GM12872 (cell line): Measurements from ENCODE around the gene ADGRV1.

Source experiments
- CTCF ChIP-seq: IDR thresholded peaks from 3 replicates; pipeline ENCODE4 v1.5.1; 2011; ENCODE audit warnings: low read depth, mild to moderate bottlenecking, low read length, moderate library complexity; ENCODE audit not compliant: insufficient read depth

ADGRV1 gene

GRCh38 chr5:91150636-91151035, 592.0 kb downstream of the ADGRV1 start:
- TF ChIP-seq CTCF: no peak

DNA sequence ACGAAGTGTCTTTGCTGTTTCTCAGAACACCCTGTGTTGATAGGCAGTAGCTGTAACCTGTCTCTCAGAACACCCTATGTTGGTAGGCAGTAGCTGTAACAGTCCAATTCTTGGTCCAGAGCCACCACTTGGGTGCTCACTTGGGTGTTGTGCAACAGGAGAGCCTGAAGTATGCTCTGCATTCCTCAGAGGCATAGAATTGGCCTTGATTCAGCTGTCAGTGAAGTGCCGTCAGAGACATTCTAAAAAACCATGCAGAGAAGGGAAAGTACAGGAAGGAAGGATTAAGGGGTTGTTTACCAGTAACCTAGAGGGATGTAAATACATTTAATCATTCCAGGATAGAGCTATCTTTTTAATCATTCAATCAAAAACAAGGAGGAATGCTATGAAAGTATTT, 593.4 kb downstream of the ADGRV1 start:
- no peak for TF ChIP-seq CTCF

DNA sequence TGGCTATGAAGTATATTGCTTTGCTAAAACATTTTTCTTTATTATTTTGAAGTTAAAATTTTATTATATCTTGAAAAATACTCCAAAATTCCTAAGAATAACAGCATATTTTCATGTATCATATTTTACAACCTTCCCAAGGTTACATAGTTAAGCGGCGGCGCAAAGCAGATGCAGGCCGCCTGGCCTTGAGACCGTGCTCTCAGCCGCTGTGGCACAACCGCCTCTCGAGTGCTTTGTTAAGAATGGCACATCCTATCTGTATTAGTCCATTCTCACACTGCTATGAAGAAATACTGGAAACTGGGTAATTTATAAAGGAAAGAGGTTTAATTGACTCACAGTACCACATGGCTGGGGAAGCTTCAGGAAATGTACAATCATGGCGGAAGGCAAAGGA, 595.7 kb downstream of the ADGRV1 start:
- no peak for TF ChIP-seq CTCF

DNA sequence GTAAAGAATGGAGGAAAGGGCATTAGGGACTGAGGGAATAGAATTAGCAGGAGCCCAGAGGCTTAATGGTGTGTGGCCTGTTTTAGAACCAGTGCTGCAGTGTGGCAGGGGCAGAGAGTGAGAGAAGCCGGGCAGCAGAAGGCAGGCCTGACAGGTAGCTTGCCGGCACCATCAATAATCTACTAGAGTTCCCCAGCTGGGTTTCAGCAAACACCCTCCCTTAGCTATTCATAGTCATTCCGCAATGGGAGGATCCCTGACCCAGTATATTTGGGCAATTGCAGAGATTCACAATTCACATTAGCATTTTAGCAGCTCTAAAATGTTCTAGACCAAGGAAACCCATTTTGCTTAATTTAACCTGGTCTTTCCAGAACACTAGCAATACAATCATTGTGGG, 596.7 kb downstream of the ADGRV1 start:
- TF ChIP-seq CTCF: no peak

DNA sequence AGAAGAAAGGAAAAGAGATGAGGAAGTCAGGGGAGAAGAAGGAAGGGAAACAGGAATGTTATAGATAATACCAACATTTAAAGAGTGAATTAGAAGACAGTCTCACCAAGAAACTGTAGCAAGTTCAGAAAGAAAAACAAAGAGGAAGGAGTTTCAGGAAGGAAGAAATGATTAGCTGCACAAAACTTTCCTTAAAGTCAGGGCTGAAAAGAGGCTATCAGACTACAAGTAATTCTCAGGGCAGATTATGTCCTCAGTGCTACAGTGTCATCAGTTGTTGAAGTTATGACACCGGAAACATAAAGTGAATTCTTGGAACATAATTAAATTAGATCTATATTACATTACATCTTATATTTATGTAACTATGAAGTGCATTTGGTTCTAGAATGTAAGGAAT, 597.6 kb downstream of the ADGRV1 start:
- TF ChIP-seq CTCF: no peak

GRCh38 chr5:91158011-91158410, 599.4 kb downstream of the ADGRV1 start:
- TF ChIP-seq CTCF: no peak

DNA sequence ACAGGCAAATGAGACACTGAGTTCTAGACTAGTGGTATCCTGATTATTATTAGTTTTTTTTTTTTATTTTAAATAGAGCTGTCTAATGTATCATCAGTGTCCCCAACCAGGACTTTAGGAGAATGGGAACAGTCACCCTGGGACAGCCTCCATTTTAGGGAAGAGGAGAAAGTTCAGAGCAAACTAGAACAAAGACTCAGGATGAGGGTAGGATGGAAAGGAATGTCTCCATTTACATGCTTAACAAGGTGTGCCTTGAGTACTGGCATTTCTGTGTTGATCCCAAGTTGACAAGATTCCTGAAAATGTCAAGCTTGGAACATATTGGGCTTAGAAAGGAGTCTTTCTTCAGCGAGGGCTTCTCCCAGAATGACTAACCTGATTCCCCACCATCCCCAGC, 601.0 kb downstream of the ADGRV1 start:
- no peak for TF ChIP-seq CTCF
